ENCODE measurements around the gene ADAMTS13.

GRCh38 chr9:133375724-133376654 is 46.2 kb upstream of the ADAMTS13 start, which contains the start of the genes STKLD1 and SURF4:
- TF ChIP-seq, protein P1, sequence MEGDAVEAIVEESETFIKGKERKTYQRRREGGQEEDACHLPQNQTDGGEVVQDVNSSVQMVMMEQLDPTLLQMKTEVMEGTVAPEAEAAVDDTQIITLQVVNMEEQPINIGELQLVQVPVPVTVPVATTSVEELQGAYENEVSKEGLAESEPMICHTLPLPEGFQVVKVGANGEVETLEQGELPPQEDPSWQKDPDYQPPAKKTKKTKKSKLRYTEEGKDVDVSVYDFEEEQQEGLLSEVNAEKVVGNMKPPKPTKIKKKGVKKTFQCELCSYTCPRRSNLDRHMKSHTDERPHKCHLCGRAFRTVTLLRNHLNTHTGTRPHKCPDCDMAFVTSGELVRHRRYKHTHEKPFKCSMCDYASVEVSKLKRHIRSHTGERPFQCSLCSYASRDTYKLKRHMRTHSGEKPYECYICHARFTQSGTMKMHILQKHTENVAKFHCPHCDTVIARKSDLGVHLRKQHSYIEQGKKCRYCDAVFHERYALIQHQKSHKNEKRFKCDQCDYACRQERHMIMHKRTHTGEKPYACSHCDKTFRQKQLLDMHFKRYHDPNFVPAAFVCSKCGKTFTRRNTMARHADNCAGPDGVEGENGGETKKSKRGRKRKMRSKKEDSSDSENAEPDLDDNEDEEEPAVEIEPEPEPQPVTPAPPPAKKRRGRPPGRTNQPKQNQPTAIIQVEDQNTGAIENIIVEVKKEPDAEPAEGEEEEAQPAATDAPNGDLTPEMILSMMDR (conservative IDR thresholded peaks at IDR 0.05 in 1 of 2, IDR thresholded peaks at IDR 0.05 in 1 of 2; ENCODE audit: extremely low read depth in 1 of 2, insufficient read depth in 1 of 2, low read depth in 1 of 2, low read length in 2 of 2): no peak
- no peak for TF ChIP-seq EZH2 (IDR thresholded peaks at IDR 0.05; ENCODE audit: borderline replicate concordance, low read length)
